ENCODE results near the gene ARMC9.

Gene ARMC9

GRCh38 chr2:231277962-231278361, 79.5 kb downstream of the ARMC9 start:
- no peak for TF ChIP-seq ZC3H10 (CRISPR knock-in tag; IDR thresholded peaks at IDR 0.05)
- no peak for TF ChIP-seq ZFP3 (CRISPR knock-in tag; IDR thresholded peaks at IDR 0.05)
- TF ChIP-seq, protein P1, sequence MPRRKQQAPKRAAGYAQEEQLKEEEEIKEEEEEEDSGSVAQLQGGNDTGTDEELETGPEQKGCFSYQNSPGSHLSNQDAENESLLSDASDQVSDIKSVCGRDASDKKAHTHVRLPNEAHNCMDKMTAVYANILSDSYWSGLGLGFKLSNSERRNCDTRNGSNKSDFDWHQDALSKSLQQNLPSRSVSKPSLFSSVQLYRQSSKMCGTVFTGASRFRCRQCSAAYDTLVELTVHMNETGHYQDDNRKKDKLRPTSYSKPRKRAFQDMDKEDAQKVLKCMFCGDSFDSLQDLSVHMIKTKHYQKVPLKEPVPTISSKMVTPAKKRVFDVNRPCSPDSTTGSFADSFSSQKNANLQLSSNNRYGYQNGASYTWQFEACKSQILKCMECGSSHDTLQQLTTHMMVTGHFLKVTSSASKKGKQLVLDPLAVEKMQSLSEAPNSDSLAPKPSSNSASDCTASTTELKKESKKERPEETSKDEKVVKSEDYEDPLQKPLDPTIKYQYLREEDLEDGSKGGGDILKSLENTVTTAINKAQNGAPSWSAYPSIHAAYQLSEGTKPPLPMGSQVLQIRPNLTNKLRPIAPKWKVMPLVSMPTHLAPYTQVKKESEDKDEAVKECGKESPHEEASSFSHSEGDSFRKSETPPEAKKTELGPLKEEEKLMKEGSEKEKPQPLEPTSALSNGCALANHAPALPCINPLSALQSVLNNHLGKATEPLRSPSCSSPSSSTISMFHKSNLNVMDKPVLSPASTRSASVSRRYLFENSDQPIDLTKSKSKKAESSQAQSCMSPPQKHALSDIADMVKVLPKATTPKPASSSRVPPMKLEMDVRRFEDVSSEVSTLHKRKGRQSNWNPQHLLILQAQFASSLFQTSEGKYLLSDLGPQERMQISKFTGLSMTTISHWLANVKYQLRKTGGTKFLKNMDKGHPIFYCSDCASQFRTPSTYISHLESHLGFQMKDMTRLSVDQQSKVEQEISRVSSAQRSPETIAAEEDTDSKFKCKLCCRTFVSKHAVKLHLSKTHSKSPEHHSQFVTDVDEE (CRISPR knock-in tag; IDR thresholded peaks at IDR 0.05): no peak
- TF ChIP-seq SNAI2 (CRISPR knock-in tag; IDR thresholded peaks at IDR 0.05): no peak
- TF ChIP-seq CREB5 (CRISPR knock-in tag; IDR thresholded peaks at IDR 0.05; ENCODE audit: low read depth): no peak
- no peak for TF ChIP-seq ESRRG (CRISPR knock-in tag; IDR thresholded peaks at IDR 0.05)
- no peak for ATAC-seq

DNA sequence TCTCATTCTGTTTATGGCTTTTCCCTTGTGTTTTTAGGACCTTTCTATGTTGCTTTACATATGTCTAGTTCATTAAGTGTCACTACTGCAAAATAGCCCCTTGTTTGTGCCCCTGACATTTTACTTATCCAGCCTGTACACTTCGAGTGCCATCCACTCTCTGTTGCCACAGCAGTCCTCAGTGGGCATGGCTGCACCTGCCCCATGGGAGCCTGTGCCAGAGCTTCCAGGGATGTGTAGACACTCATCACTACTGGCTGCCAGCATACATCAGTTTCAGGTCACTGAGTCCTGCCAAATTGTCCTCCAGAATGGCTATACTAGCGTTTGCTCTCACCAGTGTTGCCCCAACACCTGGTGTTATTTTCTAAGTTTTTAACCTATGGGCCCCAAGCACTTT, 80.4 kb downstream of the ARMC9 start:
- ATAC-seq: no peak
- TF ChIP-seq CSDC2 (CRISPR knock-in tag; IDR thresholded peaks at IDR 0.05) (no peak), TOX (CRISPR knock-in tag; IDR thresholded peaks at IDR 0.05; ENCODE audit: borderline replicate concordance) (no peak), ESRRG (CRISPR knock-in tag; IDR thresholded peaks at IDR 0.05) (no peak), RARB (CRISPR knock-in tag; IDR thresholded peaks at IDR 0.05) (no peak), CSRNP3 (CRISPR knock-in tag; IDR thresholded peaks at IDR 0.05) (no peak), ZFP3 (CRISPR knock-in tag; IDR thresholded peaks at IDR 0.05) (no peak), ZNF70 (CRISPR knock-in tag; IDR thresholded peaks at IDR 0.05) (no peak), OSR1 (CRISPR knock-in tag; IDR thresholded peaks at IDR 0.05) (no peak), PPARA (CRISPR knock-in tag; IDR thresholded peaks at IDR 0.05; ENCODE audit: borderline replicate concordance) (no peak), SNAI2 (CRISPR knock-in tag; IDR thresholded peaks at IDR 0.05) (no peak)
- TF ChIP-seq, protein P1 (CRISPR knock-in tag; IDR thresholded peaks at IDR 0.05): no peak

- no peak for TF ChIP-seq ZNF8 (CRISPR knock-in tag; IDR thresholded peaks at IDR 0.05)
- TF ChIP-seq, protein P1 (CRISPR knock-in tag; IDR thresholded peaks at IDR 0.05): no peak
- TF ChIP-seq GLIS3 (CRISPR knock-in tag; IDR thresholded peaks at IDR 0.05): no peak
- no peak for TF ChIP-seq ZFP3 (CRISPR knock-in tag; IDR thresholded peaks at IDR 0.05)
- no peak for TF ChIP-seq ZNF70 (CRISPR knock-in tag; IDR thresholded peaks at IDR 0.05)
- no peak for TF ChIP-seq SNAI2 (CRISPR knock-in tag; IDR thresholded peaks at IDR 0.05)
- no peak for TF ChIP-seq ISL1 (CRISPR knock-in tag; IDR thresholded peaks at IDR 0.05)
- ATAC-seq: no peak
These were observed 82.4 kb downstream of the ARMC9 start for GRCh38 chr2:231280846-231281245.

DNA sequence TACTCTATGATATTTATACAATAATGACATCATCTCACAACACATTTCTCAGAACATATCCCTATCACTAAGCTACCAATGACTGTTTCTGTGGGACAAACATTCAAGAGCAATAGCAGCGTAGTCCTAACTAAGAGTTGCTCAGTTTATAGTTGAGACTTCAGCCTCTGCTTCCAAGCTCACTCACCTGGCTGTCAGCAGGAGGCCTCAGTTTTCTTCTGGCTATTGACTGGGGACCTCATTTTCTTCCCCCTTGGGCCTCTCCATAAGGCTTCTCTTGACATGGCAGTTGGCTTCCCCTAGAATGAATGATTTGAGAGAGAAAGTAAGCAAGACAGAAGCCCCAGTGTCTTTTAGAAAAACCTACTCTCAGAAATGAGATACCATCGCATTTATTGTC, 85.9 kb downstream of the ARMC9 start:
- no peak for ATAC-seq
- no peak for TF ChIP-seq CSDC2 (CRISPR knock-in tag; IDR thresholded peaks at IDR 0.05)
- no peak for TF ChIP-seq ARNTL (CRISPR knock-in tag; IDR thresholded peaks at IDR 0.05; ENCODE audit: borderline replicate concordance, low read depth)
- no peak for TF ChIP-seq CSRNP3 (CRISPR knock-in tag; IDR thresholded peaks at IDR 0.05)
- TF ChIP-seq ZNF565 (CRISPR knock-in tag; conservative IDR thresholded peaks at IDR 0.05; ENCODE audit: low read depth): no peak
- TF ChIP-seq GLIS3 (CRISPR knock-in tag; IDR thresholded peaks at IDR 0.05): no peak
- no peak for TF ChIP-seq RARB (CRISPR knock-in tag; IDR thresholded peaks at IDR 0.05)
- no peak for TF ChIP-seq ZNF8 (CRISPR knock-in tag; IDR thresholded peaks at IDR 0.05)
- TF ChIP-seq, protein P1 (CRISPR knock-in tag; IDR thresholded peaks at IDR 0.05): no peak
- TF ChIP-seq ZC3H10 (CRISPR knock-in tag; IDR thresholded peaks at IDR 0.05): no peak
- no peak for TF ChIP-seq OSR1 (CRISPR knock-in tag; IDR thresholded peaks at IDR 0.05)
